ENCODE results near the gene L3MBTL4. TPM values are rescaled to one million over a fixed set of nuclear protein-coding genes. Genes with fewer than 3 reads are reported as not detected.
"Not testable (repeated sequence)": the region's sequence is repeated elsewhere in the genome, so short reads cannot be mapped to it uniquely, and the experiment has no call there.

L3MBTL4 gene
- polyA plus RNA-seq, 3 donors = 4.1 to 5.7 (median 5.7) TPM

- DNase-seq = no peak
Observed at GRCh38 chr18:6107794-6108193, 306.9 kb downstream of the L3MBTL4 start.

GRCh38 chr18:6106091-6106685 lies 308.5 kb downstream of the L3MBTL4 start:
- no peak for DNase-seq

GRCh38 chr18:6103741-6104140 lies 311.0 kb downstream of the L3MBTL4 start:
- no peak for DNase-seq

- no peak for DNase-seq
Observed at GRCh38 chr18:6096730-6097129, 318.0 kb downstream of the L3MBTL4 start.

GRCh38 chr18:6088432-6088831 lies 326.3 kb downstream of the L3MBTL4 start:
- no peak for DNase-seq

GRCh38 chr18:6086731-6087130 lies 328.0 kb downstream of the L3MBTL4 start:
- DNase-seq = no peak

- DNase-seq = no peak
Observed at GRCh38 chr18:6079406-6079805, 335.3 kb downstream of the L3MBTL4 start.

- no peak for DNase-seq
Observed at GRCh38 chr18:6078877-6079276, 335.8 kb downstream of the L3MBTL4 start.

- DNase-seq = not testable (repeated sequence)
Observed at GRCh38 chr18:6072423-6072822, 342.3 kb downstream of the L3MBTL4 start.

- DNase-seq = no peak
Observed at GRCh38 chr18:6069539-6069938, 345.2 kb downstream of the L3MBTL4 start.

- DNase-seq = no peak
Observed at GRCh38 chr18:6069103-6069502, 345.6 kb downstream of the L3MBTL4 start.

GRCh38 chr18:6060149-6060548 lies 354.6 kb downstream of the L3MBTL4 start:
- DNase-seq = no peak

- no peak for DNase-seq
Observed at GRCh38 chr18:6059551-6059950, 355.2 kb downstream of the L3MBTL4 start.

GRCh38 chr18:6058941-6059340 lies 355.8 kb downstream of the L3MBTL4 start:
- peak; percentile 67 for DNase-seq

GRCh38 chr18:6057604-6058003 lies 357.1 kb downstream of the L3MBTL4 start:
- DNase-seq = no peak

- no peak for DNase-seq
Observed at GRCh38 chr18:6056171-6056910, 358.4 kb downstream of the L3MBTL4 start.

GRCh38 chr18:6055711-6056110 lies 359.0 kb downstream of the L3MBTL4 start:
- DNase-seq = no peak

GRCh38 chr18:6054256-6054842 lies 360.4 kb downstream of the L3MBTL4 start:
- DNase-seq = no peak

- DNase-seq = no peak
Observed at GRCh38 chr18:6052449-6052913, 362.2 kb downstream of the L3MBTL4 start.

GRCh38 chr18:6047596-6047995 lies 367.1 kb downstream of the L3MBTL4 start:
- not testable (repeated sequence) for DNase-seq

- no peak for DNase-seq
Observed at GRCh38 chr18:6044773-6045172, 369.9 kb downstream of the L3MBTL4 start.

- no peak for DNase-seq
Observed at GRCh38 chr18:6044319-6044718, 370.4 kb downstream of the L3MBTL4 start.

- DNase-seq = no peak
Observed at GRCh38 chr18:6039055-6039454, 375.7 kb downstream of the L3MBTL4 start.
